Parathyroid adenoma (tissue), 2 donors: ENCODE data around the gene PLIN3.
"Not testable (repeated sequence)": the region's sequence is repeated elsewhere in the genome, so short reads cannot be mapped to it uniquely, and the experiment has no call there.

ENCODE experiments used
- H2AFZ ChIP-seq: fragments of 300-600 bp; sonication (generic); one replicate; pipeline ENCODE4 v1.7.0; 2017; ENCODE audit warnings: antibody characterized with exemption, mild to moderate bottlenecking
- H3K27ac ChIP-seq: fragments of 300-600 bp; sonication (generic); one replicate; pipeline ENCODE4 v1.7.0; 2017
- H3K27me3 ChIP-seq: fragments of 300-600 bp; sonication (generic); one replicate; pipeline ENCODE4 v1.7.0; 2017; ENCODE audit warnings: low read length; ENCODE audit not compliant: control insufficient read depth, insufficient read depth
- H3K36me3 ChIP-seq: fragments of 300-600 bp; sonication (generic); one replicate; pipeline ENCODE4 v1.7.0; 2017; ENCODE audit warnings: low read length; ENCODE audit not compliant: control insufficient read depth, insufficient read depth
- H3K4me1 ChIP-seq: fragments of 300-600 bp; sonication (generic); one replicate; pipeline ENCODE4 v1.7.0; 2017; ENCODE audit warnings: control low read depth
- H3K4me2 ChIP-seq: fragments of 300-600 bp; sonication (generic); one replicate; pipeline ENCODE4 v1.7.0; 2017; ENCODE audit warnings: low read length
- H3K4me3 ChIP-seq: fragments of 300-600 bp; sonication (generic); one replicate; pipeline ENCODE4 v1.7.0; 2017; ENCODE audit warnings: low read depth, low read length
- H3K79me2 ChIP-seq: fragments of 300-600 bp; sonication (generic); one replicate; pipeline ENCODE4 v1.7.0; 2017; ENCODE audit warnings: control low read depth
- H3K9ac ChIP-seq: fragments of 300-600 bp; sonication (generic); one replicate; pipeline ENCODE4 v1.7.0; 2017; ENCODE audit warnings: mild to moderate bottlenecking
- H3K9me3 ChIP-seq: fragments of 300-600 bp; sonication (generic); one replicate; pipeline ENCODE4 v1.7.0; 2017; ENCODE audit warnings: low read length; ENCODE audit not compliant: control insufficient read depth
- CTCF ChIP-seq: fragments of 300-600 bp; sonication (generic); IDR thresholded peaks from one replicate; pipeline ENCODE4 v1.7.0; 2017; ENCODE audit warnings: antibody characterized with exemption, mild to moderate bottlenecking
- donor health status: primary hyperparathyroidism.

PLIN3 gene

GRCh38 chr19:4802711-4803110, 64.8 kb downstream of the PLIN3 start:
- TF ChIP-seq CTCF: no peak
- peaks cover 14% of the 10 kb centered on the region for H3K79me2 ChIP-seq
- no peaks in the 10 kb centered on the region for H3K36me3 ChIP-seq
- no peaks in the 10 kb centered on the region for H3K9me3 ChIP-seq
- H3K9ac ChIP-seq: no peak overlapping the region
- H2AFZ ChIP-seq: no peak overlapping the region
- no peak overlapping the region for H3K4me3 ChIP-seq
- H3K27me3 ChIP-seq: no peaks in the 10 kb centered on the region
- no peak overlapping the region for H3K27ac ChIP-seq
- no peak overlapping the region for H3K4me2 ChIP-seq
- peaks cover 8% of the 10 kb centered on the region for H3K4me1 ChIP-seq

- H3K9me3 ChIP-seq: no peaks in the 10 kb centered on the region
- H3K4me1 ChIP-seq: peaks cover 11% of the 10 kb centered on the region
- H3K79me2 ChIP-seq: peaks cover 20% of the 10 kb centered on the region
- no peaks in the 10 kb centered on the region for H3K27me3 ChIP-seq
- no peaks in the 10 kb centered on the region for H3K36me3 ChIP-seq
- no peak overlapping the region for H3K9ac ChIP-seq
- H3K4me3 ChIP-seq: no peak overlapping the region
- H3K4me2 ChIP-seq: peak overlapping the region; percentile 45
- H3K27ac ChIP-seq: peak overlapping the region; percentile 95
- TF ChIP-seq CTCF: no peak
- peak overlapping the region; percentile 93 for H2AFZ ChIP-seq
These were observed 66.3 kb downstream of the PLIN3 start for GRCh38 chr19:4801085-4801619.

- Histone ChIP-seq H2AFZ (peak overlapping the region; percentile 93), H3K4me1 (peaks cover 11% of the 10 kb centered on the region), H3K27me3 (no peaks in the 10 kb centered on the region), H3K4me3 (no peak overlapping the region), H3K4me2 (peak overlapping the region; percentile 45), H3K36me3 (no peaks in the 10 kb centered on the region), H3K79me2 (peaks cover 22% of the 10 kb centered on the region), H3K9me3 (no peaks in the 10 kb centered on the region), H3K9ac (peak overlapping the region; percentile 58), H3K27ac (peak overlapping the region; percentile 95)
- TF ChIP-seq CTCF: no peak
These were observed 66.8 kb downstream of the PLIN3 start for GRCh38 chr19:4800591-4801081.

- no peak overlapping the region for H3K9ac ChIP-seq
- no peaks in the 10 kb centered on the region for H3K9me3 ChIP-seq
- no peak overlapping the region for H3K4me3 ChIP-seq
- no peaks in the 10 kb centered on the region for H3K27me3 ChIP-seq
- H3K4me1 ChIP-seq: peaks cover 13% of the 10 kb centered on the region
- H3K27ac ChIP-seq: no peak overlapping the region
- no peaks in the 10 kb centered on the region for H3K36me3 ChIP-seq
- H3K4me2 ChIP-seq: no peak overlapping the region
- no peak overlapping the region for H2AFZ ChIP-seq
- peaks cover 29% of the 10 kb centered on the region for H3K79me2 ChIP-seq
- no peak for TF ChIP-seq CTCF
These were observed 72.1 kb downstream of the PLIN3 start for GRCh38 chr19:4795400-4795799.

GRCh38 chr19:4794971-4795370, 72.5 kb downstream of the PLIN3 start:
- TF ChIP-seq CTCF: no peak
- Histone ChIP-seq H3K27me3 (no peaks in the 10 kb centered on the region), H3K4me3 (no peak overlapping the region)

GRCh38 chr19:4793278-4793677, 74.2 kb downstream of the PLIN3 start:
- not testable (repeated sequence) for H3K9ac ChIP-seq, H3K4me3 ChIP-seq, H3K9me3 ChIP-seq, H3K4me2 ChIP-seq, H3K36me3 ChIP-seq, H3K27me3 ChIP-seq, H2AFZ ChIP-seq
- H3K27ac ChIP-seq: peak overlapping the region; percentile 90
- H3K79me2 ChIP-seq: peaks cover 21% of the 10 kb centered on the region
- H3K4me1 ChIP-seq: peaks cover 11% of the 10 kb centered on the region

More at GRCh38 chr19:4794971-4795370, 72.5 kb downstream of the PLIN3 start:
- Histone ChIP-seq H3K27ac (no peak overlapping the region), H3K36me3 (no peaks in the 10 kb centered on the region), H3K4me1 (peaks cover 11% of the 10 kb centered on the region), H3K79me2 (peaks cover 24% of the 10 kb centered on the region), H3K9ac (no peak overlapping the region), H3K4me2 (no peak overlapping the region), H2AFZ (no peak overlapping the region), H3K9me3 (no peaks in the 10 kb centered on the region)

- H3K27ac ChIP-seq: peak overlapping the region; percentile 90
- H3K4me2 ChIP-seq: peak overlapping the region; percentile 78
- H3K36me3 ChIP-seq, H2AFZ ChIP-seq, H3K9me3 ChIP-seq, H3K27me3 ChIP-seq, H3K9ac ChIP-seq: not testable (repeated sequence)
- peak overlapping the region; percentile 85 for H3K4me3 ChIP-seq
- peaks cover 11% of the 10 kb centered on the region for H3K4me1 ChIP-seq
- H3K79me2 ChIP-seq: peaks cover 21% of the 10 kb centered on the region
These were observed 74.6 kb downstream of the PLIN3 start for GRCh38 chr19:4792866-4793195.
